Measurements from ENCODE around the gene CRYBG2.

DNA sequence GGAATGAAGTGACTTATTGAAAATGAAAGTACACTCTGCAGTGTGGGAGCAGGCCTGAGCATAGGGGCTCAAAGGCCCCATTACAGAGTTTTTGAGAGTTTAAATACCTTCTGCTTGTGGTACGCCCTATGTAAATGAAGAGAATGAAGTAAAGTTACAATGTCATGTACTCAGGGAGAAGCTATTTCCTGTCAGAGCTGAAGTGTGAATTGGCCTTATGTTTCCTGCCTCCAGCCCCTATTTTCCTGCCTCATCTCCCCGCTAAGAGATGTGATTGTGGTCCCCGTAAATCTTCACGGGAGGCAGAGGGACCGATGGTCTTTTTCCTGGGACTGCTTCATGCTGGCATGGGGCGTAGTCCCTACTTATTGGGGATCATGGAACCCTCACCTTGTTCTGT lies 21.2 kb upstream of the CRYBG2 start:
- TF ChIP-seq, protein P1, sequence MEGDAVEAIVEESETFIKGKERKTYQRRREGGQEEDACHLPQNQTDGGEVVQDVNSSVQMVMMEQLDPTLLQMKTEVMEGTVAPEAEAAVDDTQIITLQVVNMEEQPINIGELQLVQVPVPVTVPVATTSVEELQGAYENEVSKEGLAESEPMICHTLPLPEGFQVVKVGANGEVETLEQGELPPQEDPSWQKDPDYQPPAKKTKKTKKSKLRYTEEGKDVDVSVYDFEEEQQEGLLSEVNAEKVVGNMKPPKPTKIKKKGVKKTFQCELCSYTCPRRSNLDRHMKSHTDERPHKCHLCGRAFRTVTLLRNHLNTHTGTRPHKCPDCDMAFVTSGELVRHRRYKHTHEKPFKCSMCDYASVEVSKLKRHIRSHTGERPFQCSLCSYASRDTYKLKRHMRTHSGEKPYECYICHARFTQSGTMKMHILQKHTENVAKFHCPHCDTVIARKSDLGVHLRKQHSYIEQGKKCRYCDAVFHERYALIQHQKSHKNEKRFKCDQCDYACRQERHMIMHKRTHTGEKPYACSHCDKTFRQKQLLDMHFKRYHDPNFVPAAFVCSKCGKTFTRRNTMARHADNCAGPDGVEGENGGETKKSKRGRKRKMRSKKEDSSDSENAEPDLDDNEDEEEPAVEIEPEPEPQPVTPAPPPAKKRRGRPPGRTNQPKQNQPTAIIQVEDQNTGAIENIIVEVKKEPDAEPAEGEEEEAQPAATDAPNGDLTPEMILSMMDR (IDR thresholded peaks at IDR 0.05; ENCODE audit: low read depth, low read length): no peak
- no peak for TF ChIP-seq EZH2phosphoT487 (IDR thresholded peaks at IDR 0.05; ENCODE audit: low read depth)

Measured in OCI-LY3 (cell line).